Spleen (tissue), 7 donors: Measurements from ENCODE around the gene IFT88.

Experiments
- CTCF ChIP-seq, 11 experiments: fragments of 200-600 bp in 7 of 11; fragments of 450-650 bp in 4 of 11; sonication (generic) in 4 of 11; IDR thresholded peaks in 8 of 11; conservative IDR thresholded peaks in 3 of 11; 1 replicate in 7 of 11; 2 replicates in 4 of 11; pipeline versions ENCODE4 v1.4.0 to v1.8.0; 2016 to 2021; ENCODE audit warnings: antibody characterized with exemption in 11 of 11, inconsistent platforms in 4 of 11, mild to moderate bottlenecking in 1 of 11
- POLR2AphosphoS5 ChIP-seq, 3 donors: sonication (generic); formaldehyde crosslinking; IDR thresholded peaks; one replicate each; pipeline ENCODE4 v1.5.1; 2017; ENCODE audit warnings: antibody characterized with exemption in 3 of 3
- donor health status: DM: no; HTN: no; CAD: no; lungs with moderate emphysema.
- donor health status: DM: no; HTN: no; CAD: no.
- donor health status: DM: no; HTN: no; CAD: no.

- TF ChIP-seq POLR2AphosphoS5 (IDR thresholded peaks at IDR 0.05) (no peak), CTCF (IDR thresholded peaks at IDR 0.05 in 8 of 11, conservative IDR thresholded peaks at IDR 0.05 in 3 of 11) (no peak)
Observed at GRCh38 chr13:20682061-20682460, 115.1 kb downstream of the IFT88 start.
